HG03103 (cell line): ENCODE measurements around the gene DDOST.
"Not testable (repeated sequence)": the region's sequence is repeated elsewhere in the genome, so short reads cannot be mapped to it uniquely, and the experiment has no call there.

Experiments used
- ATAC-seq: cut with Tn5 transposase; IDR thresholded peaks from one replicate; pipeline ENCODE4 v1.9.1; 2021; ENCODE audit warnings: low read depth; ENCODE audit not compliant: unreplicated experiment

DDOST gene

GRCh38 chr1:20693623-20694022 lies 32.5 kb upstream of the DDOST start:
- no peak for ATAC-seq

GRCh38 chr1:20691872-20692271 lies 30.7 kb upstream of the DDOST start:
- ATAC-seq = no peak

GRCh38 chr1:20689645-20690056 lies 28.5 kb upstream of the DDOST start:
- ATAC-seq = no peak

- ATAC-seq = no peak
These were observed 25.9 kb upstream of the DDOST start for GRCh38 chr1:20686883-20687725.

GRCh38 chr1:20685741-20686140 lies 24.6 kb upstream of the DDOST start:
- no peak for ATAC-seq

- ATAC-seq = no peak
These were observed 24.0 kb upstream of the DDOST start for GRCh38 chr1:20685099-20685662.

GRCh38 chr1:20684651-20685050 lies 23.5 kb upstream of the DDOST start:
- ATAC-seq = no peak

- ATAC-seq = no peak
These were observed 23.0 kb upstream of the DDOST start for GRCh38 chr1:20684050-20684620.

GRCh38 chr1:20683614-20684013 lies 22.4 kb upstream of the DDOST start:
- ATAC-seq = no peak

GRCh38 chr1:20682571-20683236 lies 21.5 kb upstream of the DDOST start:
- ATAC-seq = no peak

- ATAC-seq = no peak
These were observed 20.8 kb upstream of the DDOST start for GRCh38 chr1:20681999-20682398.

- no peak for ATAC-seq
These were observed 19.1 kb upstream of the DDOST start for GRCh38 chr1:20680269-20680668.

- ATAC-seq = peak; percentile 51
These were observed 17.4 kb upstream of the DDOST start for GRCh38 chr1:20678599-20678998.

- ATAC-seq = not testable (repeated sequence)
These were observed 12.5 kb upstream of the DDOST start for GRCh38 chr1:20673626-20674025.

- no peak for ATAC-seq
These were observed 11.1 kb upstream of the DDOST start for GRCh38 chr1:20672265-20672632.

GRCh38 chr1:20670936-20671335 lies 9.8 kb upstream of the DDOST start:
- no peak for ATAC-seq

- no peak for ATAC-seq
These were observed 7.4 kb upstream of the DDOST start for GRCh38 chr1:20668581-20668980.

- no peak for ATAC-seq
These were observed 5.6 kb upstream of the DDOST start for GRCh38 chr1:20666804-20667203.

GRCh38 chr1:20666146-20666545 lies 5.0 kb upstream of the DDOST start:
- no peak for ATAC-seq

- no peak for ATAC-seq
These were observed 4.6 kb upstream of the DDOST start for GRCh38 chr1:20665726-20666125.

GRCh38 chr1:20663969-20664715 lies 3.0 kb upstream of the DDOST start:
- ATAC-seq = no peak
